OCI-LY3 (cell line): ENCODE measurements around the gene FBXL14.

Experiments used
- H2AFZ ChIP-seq: fragments of 200-600, 300-600 bp; shearing (Covaris generic); 2 replicates; pipeline ENCODE4 v1.6.0; 2014; ENCODE audit warnings: antibody characterized with exemption, low read depth, low read length
- H3K27ac ChIP-seq: fragments of 200-600, 300-600 bp; sonication (generic); 2 replicates; pipeline ENCODE4 v1.5.1; 2014; ENCODE audit warnings: mild to moderate bottlenecking, low read length, moderate library complexity, mixed read lengths
- H3K27me3 ChIP-seq: fragments of 200-600, 300-600 bp; sonication (generic); 2 replicates; pipeline ENCODE4 v1.6.1; 2014; ENCODE audit warnings: low read depth, low read length, mixed read lengths
- H3K36me3 ChIP-seq: fragments of 200-600, 300-600 bp; sonication (generic); replicated peaks from 2 replicates; pipeline ENCODE3; 2014; ENCODE audit warnings: low read depth, low read length, mixed read lengths
- H3K4me1 ChIP-seq: fragments of 300-600, 200-600 bp; sonication (generic); 2 replicates; pipeline ENCODE4 v1.6.1; 2014; ENCODE audit warnings: low read length, mixed read lengths
- H3K4me2 ChIP-seq: fragments of 200-600, 300-600 bp; sonication (generic); 2 replicates; pipeline ENCODE4 v1.6.1; 2014; ENCODE audit warnings: low read length, mixed read lengths
- H3K4me3 ChIP-seq: fragments of 300-600, 200-600 bp; sonication (generic); 2 replicates; pipeline ENCODE4 v1.5.1; 2014; ENCODE audit warnings: antibody characterized with exemption, mild to moderate bottlenecking, low read length, moderate library complexity
- H3K79me2 ChIP-seq: fragments of 300-600, 200-600 bp; shearing (Covaris generic); 2 replicates; pipeline ENCODE4 v1.6.1; 2014; ENCODE audit warnings: mild to moderate bottlenecking, low read length, mixed read lengths
- H3K9ac ChIP-seq: fragments of 300-600, 200-600 bp; shearing (Covaris generic); 2 replicates; pipeline ENCODE4 v1.6.0; 2014; ENCODE audit warnings: mild to moderate bottlenecking, low read length, moderate library complexity
- H3K9me3 ChIP-seq: fragments of 200-600, 300-600 bp; shearing (Covaris generic); 2 replicates; pipeline ENCODE4 v1.6.1; 2014; ENCODE audit warnings: low read length, mixed read lengths; ENCODE audit not compliant: insufficient read depth
- H4K20me1 ChIP-seq: fragments of 200-600, 300-600 bp; sonication (generic); 2 replicates; pipeline ENCODE4 v1.6.1; 2016; ENCODE audit warnings: low read length, mixed read lengths; ENCODE audit not compliant: insufficient read depth
- EZH2phosphoT487 ChIP-seq: fragments of 200-600 bp; shearing (Covaris generic); IDR thresholded peaks from 2 replicates; pipeline ENCODE4 v1.6.1; 2018; ENCODE audit warnings: antibody characterized with exemption, mixed run types, low read depth
- TF ChIP-seq, protein P1 (sequence below): fragments of 200-600, 300-600 bp; sonication (generic); IDR thresholded peaks from 2 replicates; pipeline ENCODE4 v1.5.1; 2014; ENCODE audit warnings: antibody characterized with exemption, low read length, low read depth

FBXL14 gene

DNA sequence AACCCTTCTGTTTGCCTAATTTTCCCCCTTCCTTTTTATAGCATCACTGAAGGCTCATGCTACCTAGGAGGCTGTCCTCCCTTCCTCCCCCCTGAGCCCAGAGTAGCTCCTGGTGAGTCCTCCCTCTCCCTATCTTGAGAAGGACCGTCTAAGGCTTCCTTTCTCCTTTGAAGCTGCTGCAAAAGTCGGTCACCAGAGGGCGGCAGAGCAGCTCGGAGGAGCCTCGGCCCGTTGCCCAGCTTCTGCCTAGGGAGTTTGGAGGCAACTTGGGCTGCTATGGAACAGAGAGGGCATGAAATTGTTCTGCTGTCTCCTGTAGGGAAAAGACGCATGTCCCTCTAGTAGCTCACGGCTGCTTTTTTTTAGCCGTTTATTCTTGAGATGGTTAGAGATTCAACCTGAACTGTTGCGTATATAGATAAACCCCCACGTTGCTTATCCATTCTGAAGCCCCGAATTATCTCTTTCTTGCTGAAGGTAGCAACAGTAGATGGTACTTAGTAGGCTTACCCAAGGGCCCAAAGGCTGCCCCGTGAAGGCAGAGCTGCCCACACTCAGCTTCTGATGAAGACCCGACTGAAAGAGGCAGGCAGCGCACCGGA, 40.3 kb upstream of the FBXL14 start:
- Histone ChIP-seq H3K4me1 (peaks cover 7% of the 10 kb centered on the region), H3K27ac (no peak overlapping the region), H3K4me2 (no peak overlapping the region), H3K27me3 (0 out of 2 replicates have a peak, but pooled peaks cover 3% of the 10 kb centered on the region), H4K20me1 (no peaks in the 10 kb centered on the region), H3K9ac (no peak overlapping the region), H3K36me3 (no peaks in the 10 kb centered on the region), H2AFZ (no peak overlapping the region), H3K9me3 (no peaks in the 10 kb centered on the region), H3K79me2 (no peaks in the 10 kb centered on the region), H3K4me3 (no peak overlapping the region)
- TF ChIP-seq, protein P1, sequence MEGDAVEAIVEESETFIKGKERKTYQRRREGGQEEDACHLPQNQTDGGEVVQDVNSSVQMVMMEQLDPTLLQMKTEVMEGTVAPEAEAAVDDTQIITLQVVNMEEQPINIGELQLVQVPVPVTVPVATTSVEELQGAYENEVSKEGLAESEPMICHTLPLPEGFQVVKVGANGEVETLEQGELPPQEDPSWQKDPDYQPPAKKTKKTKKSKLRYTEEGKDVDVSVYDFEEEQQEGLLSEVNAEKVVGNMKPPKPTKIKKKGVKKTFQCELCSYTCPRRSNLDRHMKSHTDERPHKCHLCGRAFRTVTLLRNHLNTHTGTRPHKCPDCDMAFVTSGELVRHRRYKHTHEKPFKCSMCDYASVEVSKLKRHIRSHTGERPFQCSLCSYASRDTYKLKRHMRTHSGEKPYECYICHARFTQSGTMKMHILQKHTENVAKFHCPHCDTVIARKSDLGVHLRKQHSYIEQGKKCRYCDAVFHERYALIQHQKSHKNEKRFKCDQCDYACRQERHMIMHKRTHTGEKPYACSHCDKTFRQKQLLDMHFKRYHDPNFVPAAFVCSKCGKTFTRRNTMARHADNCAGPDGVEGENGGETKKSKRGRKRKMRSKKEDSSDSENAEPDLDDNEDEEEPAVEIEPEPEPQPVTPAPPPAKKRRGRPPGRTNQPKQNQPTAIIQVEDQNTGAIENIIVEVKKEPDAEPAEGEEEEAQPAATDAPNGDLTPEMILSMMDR, result peak; percentile 81
- no peak for TF ChIP-seq EZH2phosphoT487

DNA sequence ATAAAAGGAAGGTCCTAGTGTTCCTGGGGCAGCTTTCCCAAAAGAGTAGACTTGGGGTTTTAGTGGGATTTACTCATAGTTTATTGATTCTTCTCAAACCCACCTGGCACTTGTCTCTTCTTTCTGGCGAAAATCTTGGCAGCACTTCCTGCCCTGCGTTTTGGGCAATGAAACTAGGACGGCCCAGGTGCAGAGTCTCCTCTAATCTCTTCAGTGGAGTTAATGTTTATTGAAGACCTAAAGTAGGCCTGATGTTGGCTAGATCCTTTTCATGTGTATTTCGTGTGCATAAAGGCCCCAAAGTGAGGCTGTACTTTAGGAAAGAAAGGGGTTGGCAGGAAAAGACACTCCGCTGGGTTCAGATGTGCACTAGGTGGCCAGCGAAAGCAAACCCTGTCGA, 39.8 kb upstream of the FBXL14 start:
- H3K9me3 ChIP-seq, result no peaks in the 10 kb centered on the region
- no peak overlapping the region for H3K9ac ChIP-seq
- no peak for TF ChIP-seq EZH2phosphoT487
- TF ChIP-seq, protein P1, result no peak
- H2AFZ ChIP-seq, result no peak overlapping the region
- H3K4me3 ChIP-seq, result no peak overlapping the region
- no peaks in the 10 kb centered on the region for H3K79me2 ChIP-seq
- H3K4me2 ChIP-seq, result no peak overlapping the region
- no peaks in the 10 kb centered on the region for H4K20me1 ChIP-seq
- no peaks in the 10 kb centered on the region for H3K36me3 ChIP-seq
- peaks cover 11% of the 10 kb centered on the region for H3K4me1 ChIP-seq
- 0 out of 2 replicates have a peak, but pooled peaks cover 4% of the 10 kb centered on the region for H3K27me3 ChIP-seq
- H3K27ac ChIP-seq, result no peak overlapping the region

DNA sequence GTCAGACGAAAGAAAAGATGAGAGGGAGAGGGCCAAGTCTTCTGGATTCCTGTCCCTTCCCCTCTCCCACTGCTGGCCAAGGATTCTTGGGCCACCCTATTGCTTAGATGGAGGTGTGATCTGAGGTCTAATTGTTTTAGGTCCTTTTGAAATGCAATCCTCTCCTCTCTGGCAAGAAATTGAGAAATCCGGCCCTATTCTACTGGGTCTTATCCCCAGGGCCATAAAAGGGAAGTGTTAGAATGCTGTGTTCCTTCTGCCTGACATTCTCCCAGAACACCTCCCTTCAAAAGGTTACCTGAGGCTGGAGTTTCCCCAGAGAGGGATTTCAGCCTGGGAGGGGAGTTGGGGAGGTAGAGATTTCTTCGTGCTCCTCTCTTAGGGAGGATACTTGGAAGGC, 39.1 kb upstream of the FBXL14 start:
- Histone ChIP-seq H3K36me3 (no peaks in the 10 kb centered on the region), H3K27me3 (0 out of 2 replicates have a peak, but pooled peaks cover 6% of the 10 kb centered on the region), H3K9me3 (no peaks in the 10 kb centered on the region), H3K4me1 (peaks cover 11% of the 10 kb centered on the region), H3K4me2 (no peak overlapping the region), H2AFZ (no peak overlapping the region), H4K20me1 (no peaks in the 10 kb centered on the region), H3K9ac (no peak overlapping the region), H3K27ac (no peak overlapping the region), H3K79me2 (no peaks in the 10 kb centered on the region), H3K4me3 (no peak overlapping the region)
- TF ChIP-seq, protein P1, result no peak
- TF ChIP-seq EZH2phosphoT487, result no peak

DNA sequence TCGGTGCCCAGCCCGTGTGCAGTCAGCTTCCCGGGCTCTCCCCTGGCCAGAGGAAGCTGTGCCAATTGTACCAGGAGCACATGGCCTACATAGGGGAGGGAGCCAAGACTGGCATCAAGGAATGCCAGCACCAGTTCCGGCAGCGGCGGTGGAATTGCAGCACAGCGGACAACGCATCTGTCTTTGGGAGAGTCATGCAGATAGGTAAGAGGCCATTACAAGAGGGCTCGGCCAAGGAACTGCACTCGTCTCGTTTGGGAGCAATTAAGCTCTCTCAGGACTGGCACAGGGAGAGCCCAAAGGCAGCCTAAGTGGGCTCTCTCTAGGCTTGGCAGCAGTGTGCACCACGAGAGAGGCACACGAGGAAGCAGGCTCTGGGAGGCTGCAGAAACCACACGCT, 38.3 kb upstream of the FBXL14 start:
- H3K9me3 ChIP-seq, result no peaks in the 10 kb centered on the region
- 0 out of 2 replicates have a peak, but pooled peaks cover 6% of the 10 kb centered on the region for H3K27me3 ChIP-seq
- H3K4me3 ChIP-seq, result no peak overlapping the region
- no peak overlapping the region for H3K9ac ChIP-seq
- TF ChIP-seq, protein P1, result no peak
- TF ChIP-seq EZH2phosphoT487, result no peak
- peaks cover 11% of the 10 kb centered on the region for H3K4me1 ChIP-seq
- H3K27ac ChIP-seq, result no peak overlapping the region
- H3K79me2 ChIP-seq, result no peaks in the 10 kb centered on the region
- H3K4me2 ChIP-seq, result no peak overlapping the region
- H2AFZ ChIP-seq, result no peak overlapping the region
- no peaks in the 10 kb centered on the region for H4K20me1 ChIP-seq
- H3K36me3 ChIP-seq, result no peaks in the 10 kb centered on the region
